GM12801 (cell line): ENCODE data around the gene TSPAN3.

Experiments used
- TF ChIP-seq, protein P1 (sequence below): IDR thresholded peaks from one replicate; pipeline ENCODE4 v1.5.1; 2011; ENCODE audit warnings: control low read depth; ENCODE audit not compliant: insufficient read length; ENCODE audit errors: extremely low read depth

Gene TSPAN3

GRCh38 chr15:77070495-77071304 lies at the start of gene TSPAN3:
TSPAN3 (minus strand) TSS chr15:77071109; CDS start chr15:77070954, 155 bp downstream.
- TF ChIP-seq, protein P1, sequence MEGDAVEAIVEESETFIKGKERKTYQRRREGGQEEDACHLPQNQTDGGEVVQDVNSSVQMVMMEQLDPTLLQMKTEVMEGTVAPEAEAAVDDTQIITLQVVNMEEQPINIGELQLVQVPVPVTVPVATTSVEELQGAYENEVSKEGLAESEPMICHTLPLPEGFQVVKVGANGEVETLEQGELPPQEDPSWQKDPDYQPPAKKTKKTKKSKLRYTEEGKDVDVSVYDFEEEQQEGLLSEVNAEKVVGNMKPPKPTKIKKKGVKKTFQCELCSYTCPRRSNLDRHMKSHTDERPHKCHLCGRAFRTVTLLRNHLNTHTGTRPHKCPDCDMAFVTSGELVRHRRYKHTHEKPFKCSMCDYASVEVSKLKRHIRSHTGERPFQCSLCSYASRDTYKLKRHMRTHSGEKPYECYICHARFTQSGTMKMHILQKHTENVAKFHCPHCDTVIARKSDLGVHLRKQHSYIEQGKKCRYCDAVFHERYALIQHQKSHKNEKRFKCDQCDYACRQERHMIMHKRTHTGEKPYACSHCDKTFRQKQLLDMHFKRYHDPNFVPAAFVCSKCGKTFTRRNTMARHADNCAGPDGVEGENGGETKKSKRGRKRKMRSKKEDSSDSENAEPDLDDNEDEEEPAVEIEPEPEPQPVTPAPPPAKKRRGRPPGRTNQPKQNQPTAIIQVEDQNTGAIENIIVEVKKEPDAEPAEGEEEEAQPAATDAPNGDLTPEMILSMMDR, result no peak

GRCh38 chr15:77120576-77120975 lies 49.7 kb upstream of the TSPAN3 start:
- TF ChIP-seq, protein P1, result no peak

DNA sequence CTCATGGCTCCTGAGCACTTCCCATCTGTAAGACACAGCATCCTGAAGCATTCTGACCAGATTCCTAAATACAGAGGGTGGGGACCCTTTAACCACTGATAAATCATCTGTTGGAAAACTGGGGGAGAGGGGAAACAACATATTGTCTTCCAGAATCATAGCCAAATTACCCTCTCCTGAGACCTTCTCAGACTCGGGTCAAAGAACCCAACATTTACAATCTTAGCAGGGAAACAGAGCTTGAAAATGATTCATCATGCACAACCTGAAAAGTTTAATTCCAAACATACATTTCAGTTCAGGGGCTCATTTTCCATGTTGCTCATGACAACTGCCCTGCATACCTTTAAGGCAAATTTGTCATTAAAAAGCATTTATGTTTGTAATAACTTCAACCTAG lies 48.5 kb upstream of the TSPAN3 start:
- TF ChIP-seq, protein P1, result no peak

DNA sequence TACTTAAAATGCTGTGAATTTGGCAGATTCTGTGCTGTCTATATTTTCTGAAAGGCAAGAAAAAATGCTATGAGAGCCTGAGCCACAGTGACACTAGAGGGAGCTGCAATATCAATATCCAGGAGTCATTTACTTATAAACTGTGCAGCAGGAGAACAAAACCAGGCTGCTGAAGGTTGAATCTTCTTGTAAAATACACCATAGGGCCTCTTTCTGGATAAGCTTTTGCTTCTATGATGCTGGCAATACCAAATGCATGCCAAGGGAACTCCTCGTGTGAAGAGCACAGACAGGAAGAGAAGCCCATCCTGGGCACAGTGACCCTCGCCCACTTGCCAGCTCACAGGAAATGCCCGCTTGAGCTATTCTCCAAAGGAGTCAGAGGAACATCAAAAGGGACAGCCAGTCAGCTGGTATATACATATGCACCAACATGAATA lies 48.0 kb upstream of the TSPAN3 start:
- TF ChIP-seq, protein P1, result no peak

GRCh38 chr15:77115179-77115578 lies 44.3 kb upstream of the TSPAN3 start:
- TF ChIP-seq, protein P1, result no peak

- TF ChIP-seq, protein P1, result no peak
These were observed 42.1 kb upstream of the TSPAN3 start for GRCh38 chr15:77112838-77113504.

- TF ChIP-seq, protein P1, result no peak
These were observed 40.9 kb upstream of the TSPAN3 start for GRCh38 chr15:77111789-77112188.
